ENCODE results near the gene PRUNE2.

Gene PRUNE2

DNA sequence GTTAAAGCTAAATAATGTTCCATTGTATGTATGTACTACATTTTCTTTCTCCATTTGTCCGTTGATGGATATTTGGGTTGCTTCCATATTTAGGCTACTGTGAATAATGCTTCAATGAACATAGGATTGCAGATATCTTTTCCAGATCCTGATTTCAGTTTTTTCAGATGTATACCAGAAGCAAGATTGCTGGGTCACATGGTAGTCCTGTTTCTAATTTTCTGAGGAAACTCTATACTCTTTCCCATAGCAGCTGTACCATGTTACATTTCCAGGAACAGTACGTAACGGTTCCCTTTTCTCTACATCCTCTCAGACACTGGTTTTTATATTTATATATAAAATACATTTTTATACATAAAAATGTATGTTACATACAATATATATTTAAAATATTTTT lies 325.1 kb downstream of the PRUNE2 start:
- DNase-seq (ENCODE audit: extremely low spot score), result no peak
- TF ChIP-seq TARDBP (IDR thresholded peaks at IDR 0.05) (no peak), BHLHE40 (IDR thresholded peaks at IDR 0.05; ENCODE audit: borderline replicate concordance) (no peak), LEF1 (IDR thresholded peaks at IDR 0.05; ENCODE audit: borderline replicate concordance) (no peak), L3MBTL2 (conservative IDR thresholded peaks at IDR 0.05) (no peak), FOXK2 (IDR thresholded peaks at IDR 0.05) (no peak), ZNF384 (IDR thresholded peaks at IDR 0.05) (no peak), HDGF (IDR thresholded peaks at IDR 0.05; ENCODE audit: borderline replicate concordance) (no peak)
- TF ChIP-seq, protein P1, sequence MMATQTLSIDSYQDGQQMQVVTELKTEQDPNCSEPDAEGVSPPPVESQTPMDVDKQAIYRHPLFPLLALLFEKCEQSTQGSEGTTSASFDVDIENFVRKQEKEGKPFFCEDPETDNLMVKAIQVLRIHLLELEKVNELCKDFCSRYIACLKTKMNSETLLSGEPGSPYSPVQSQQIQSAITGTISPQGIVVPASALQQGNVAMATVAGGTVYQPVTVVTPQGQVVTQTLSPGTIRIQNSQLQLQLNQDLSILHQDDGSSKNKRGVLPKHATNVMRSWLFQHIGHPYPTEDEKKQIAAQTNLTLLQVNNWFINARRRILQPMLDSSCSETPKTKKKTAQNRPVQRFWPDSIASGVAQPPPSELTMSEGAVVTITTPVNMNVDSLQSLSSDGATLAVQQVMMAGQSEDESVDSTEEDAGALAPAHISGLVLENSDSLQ (IDR thresholded peaks at IDR 0.05), result no peak
- POLR2A ChIA-PET, result no interaction called here
- CTCF ChIA-PET, result no interaction called here

DNA sequence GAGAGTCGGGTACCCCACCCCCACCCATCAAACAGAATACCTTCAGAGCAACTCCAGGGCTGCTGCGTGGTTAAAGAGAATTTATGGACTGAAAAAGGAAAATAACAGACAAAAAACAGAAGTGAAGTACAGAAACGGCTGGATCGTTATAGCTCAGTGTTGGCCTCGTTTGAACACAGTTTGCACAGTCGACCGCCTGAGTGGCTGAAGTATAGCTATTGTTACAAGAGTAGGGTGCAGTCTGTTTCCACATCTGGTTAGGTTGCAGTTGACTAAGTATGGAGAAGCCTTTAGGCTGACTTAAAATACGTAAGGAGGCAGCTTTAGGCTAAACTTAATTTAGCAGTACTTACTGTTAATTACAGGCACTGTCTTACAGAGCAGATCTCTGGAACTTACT lies 325.7 kb downstream of the PRUNE2 start:
- POLR2A ChIA-PET, result no interaction called here
- CTCF ChIA-PET, result no interaction called here
- TF ChIP-seq CTBP1 (IDR thresholded peaks at IDR 0.05; ENCODE audit: borderline replicate concordance) (no peak), L3MBTL2 (conservative IDR thresholded peaks at IDR 0.05) (no peak), FOXK2 (IDR thresholded peaks at IDR 0.05) (no peak), SUZ12 (IDR thresholded peaks at IDR 0.05) (no peak), SP1 (IDR thresholded peaks at IDR 0.05) (no peak), ARNT (IDR thresholded peaks at IDR 0.05) (no peak), ELF4 (IDR thresholded peaks at IDR 0.05) (no peak), FOXA1 (IDR thresholded peaks at IDR 0.05) (no peak), NFRKB (IDR thresholded peaks at IDR 0.05) (no peak)
- TF ChIP-seq, protein P1 (IDR thresholded peaks at IDR 0.05), result no peak
- no peak for DNase-seq (ENCODE audit: extremely low spot score)

DNA sequence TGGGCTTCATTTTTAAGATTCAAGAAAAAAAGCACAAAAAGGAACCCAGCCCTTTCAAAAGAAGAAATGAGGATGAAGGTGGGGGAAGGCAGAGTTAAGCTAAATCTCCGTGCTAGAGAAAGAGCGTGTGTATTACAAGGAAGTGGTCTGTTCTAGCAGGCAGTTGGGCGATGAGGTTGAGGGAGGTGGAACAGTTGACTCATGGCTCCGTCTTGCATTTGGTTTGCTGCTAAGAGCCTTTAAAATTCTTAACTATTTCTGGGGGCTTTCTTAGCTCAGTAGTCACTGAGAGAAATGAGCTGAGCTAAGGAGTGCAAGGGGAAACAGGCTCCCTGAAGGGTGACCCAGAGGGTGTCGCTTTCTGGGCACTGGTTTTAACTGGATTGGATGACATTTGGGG lies 329.6 kb downstream of the PRUNE2 start:
- POLR2A ChIA-PET, result no interaction called here
- TF ChIP-seq SUZ12 (IDR thresholded peaks at IDR 0.05) (no peak), FOXM1 (IDR thresholded peaks at IDR 0.05; ENCODE audit: borderline replicate concordance) (no peak), ZNF384 (IDR thresholded peaks at IDR 0.05) (no peak), FOXA1 (IDR thresholded peaks at IDR 0.05) (no peak), SP1 (IDR thresholded peaks at IDR 0.05) (no peak), L3MBTL2 (conservative IDR thresholded peaks at IDR 0.05) (no peak), TARDBP (IDR thresholded peaks at IDR 0.05) (no peak), NFRKB (IDR thresholded peaks at IDR 0.05) (no peak), ARNT (IDR thresholded peaks at IDR 0.05) (no peak), ELF4 (IDR thresholded peaks at IDR 0.05) (no peak), LEF1 (IDR thresholded peaks at IDR 0.05; ENCODE audit: borderline replicate concordance) (no peak)
- TF ChIP-seq, protein P1 (IDR thresholded peaks at IDR 0.05), result no peak
- CTCF ChIA-PET, result no interaction called here
- no peak for DNase-seq (ENCODE audit: extremely low spot score)

DNA sequence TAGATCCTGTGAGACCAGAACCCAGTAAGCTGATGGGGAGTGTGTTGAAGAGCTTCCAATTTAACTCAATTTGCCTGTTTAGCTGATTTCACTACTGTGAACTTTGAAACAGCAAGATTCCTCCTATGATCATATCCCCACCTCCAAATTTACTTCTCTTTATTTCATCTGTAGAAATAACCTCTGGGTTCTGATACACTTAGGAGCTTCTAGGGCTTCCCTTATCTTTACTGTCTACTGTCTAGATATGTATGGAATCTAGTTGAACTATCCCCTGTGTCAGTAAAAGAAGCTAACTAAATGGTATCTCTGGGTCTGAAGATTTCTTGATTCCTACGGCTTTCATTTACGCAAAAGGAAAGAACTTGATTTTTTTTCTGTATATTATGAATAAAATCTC lies 330.2 kb downstream of the PRUNE2 start:
- ChIA-PET CTCF (no interaction called here), POLR2A (no interaction called here)
- TF ChIP-seq SP1 (IDR thresholded peaks at IDR 0.05) (no peak), ELF4 (IDR thresholded peaks at IDR 0.05) (no peak), FOXM1 (IDR thresholded peaks at IDR 0.05; ENCODE audit: borderline replicate concordance) (no peak), FOXA1 (IDR thresholded peaks at IDR 0.05) (no peak), FOXK2 (IDR thresholded peaks at IDR 0.05) (no peak), ARNT (IDR thresholded peaks at IDR 0.05) (no peak), TARDBP (IDR thresholded peaks at IDR 0.05) (no peak), HDGF (IDR thresholded peaks at IDR 0.05; ENCODE audit: borderline replicate concordance) (no peak), CTBP1 (IDR thresholded peaks at IDR 0.05; ENCODE audit: borderline replicate concordance) (no peak), BHLHE40 (IDR thresholded peaks at IDR 0.05; ENCODE audit: borderline replicate concordance) (no peak), SUZ12 (IDR thresholded peaks at IDR 0.05) (no peak), LEF1 (IDR thresholded peaks at IDR 0.05; ENCODE audit: borderline replicate concordance) (no peak), L3MBTL2 (conservative IDR thresholded peaks at IDR 0.05) (no peak), ZNF384 (IDR thresholded peaks at IDR 0.05) (no peak), NFRKB (IDR thresholded peaks at IDR 0.05) (no peak)
- TF ChIP-seq, protein P1 (IDR thresholded peaks at IDR 0.05), result no peak
- DNase-seq (ENCODE audit: extremely low spot score), result no peak

DNA sequence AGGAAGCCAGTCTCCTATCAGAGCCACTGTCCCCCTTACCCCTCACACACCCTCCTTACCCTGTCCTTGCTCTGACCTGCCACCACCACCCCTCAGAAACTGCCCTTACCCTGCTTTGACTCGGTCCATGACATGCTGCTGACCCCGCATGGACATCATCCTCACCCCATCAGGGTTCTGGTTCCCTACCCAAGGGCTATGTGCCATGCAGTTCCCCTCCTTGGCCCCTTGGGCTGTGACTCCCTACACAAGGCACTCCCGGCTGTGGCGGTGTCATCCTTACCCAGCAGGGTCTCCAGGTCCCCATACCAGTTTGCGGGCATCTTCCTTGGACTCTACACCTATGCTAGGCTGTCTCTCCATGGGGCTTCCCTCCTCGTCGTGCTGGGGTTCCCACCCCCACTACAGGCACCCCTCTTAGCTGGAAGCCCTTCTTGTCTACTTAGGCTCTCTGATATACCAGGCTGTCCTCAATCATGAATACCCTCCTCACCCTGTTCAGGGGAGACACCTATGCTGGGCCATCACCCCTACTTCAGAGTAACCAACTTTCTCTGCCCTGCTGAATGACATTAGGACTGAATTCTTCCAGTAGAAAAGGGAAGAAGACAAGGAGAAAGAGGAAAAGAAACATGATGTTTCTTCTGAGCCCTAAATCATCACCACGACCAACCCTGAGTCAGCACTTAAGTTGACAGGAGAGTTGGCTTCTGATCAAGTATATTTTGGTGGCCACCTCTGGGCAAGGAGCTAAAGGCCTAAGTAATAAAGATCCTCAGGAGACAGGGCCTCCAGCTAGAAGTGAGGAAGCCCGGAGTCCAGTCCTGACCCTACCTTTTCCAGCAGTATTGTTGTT lies 331.8 kb downstream of the PRUNE2 start:
- ChIA-PET CTCF (interaction anchor here (0.7 kb wide), 1 partner anchor 18 kb away, joined by 3 read pairs; no protein-coding TSS in a partner anchor), POLR2A (no interaction called here)
- no peak for DNase-seq (ENCODE audit: extremely low spot score)

DNA sequence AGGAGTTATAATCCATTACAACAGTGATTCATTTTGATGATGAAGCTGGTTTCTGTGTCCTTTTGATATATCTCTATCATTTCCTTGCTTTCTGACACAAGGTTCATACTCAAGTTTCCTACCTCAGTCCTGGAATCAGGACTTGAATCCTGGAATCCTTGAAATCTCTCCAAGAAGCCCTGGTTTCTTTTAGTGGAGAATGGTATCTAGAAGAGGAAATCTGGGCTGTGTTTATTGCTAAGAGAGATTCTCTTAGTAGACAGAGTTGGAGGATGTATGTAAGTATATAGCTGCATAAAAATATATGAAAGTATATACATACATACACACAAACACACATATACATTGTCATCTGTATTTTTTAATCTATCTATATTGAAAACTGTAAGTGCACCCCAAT lies 332.5 kb downstream of the PRUNE2 start:
- POLR2A ChIA-PET, result no interaction called here
- no peak for TF ChIP-seq FOXM1 (IDR thresholded peaks at IDR 0.05; ENCODE audit: borderline replicate concordance)
- no peak for TF ChIP-seq ZNF384 (IDR thresholded peaks at IDR 0.05)
- TF ChIP-seq FOXK2 (IDR thresholded peaks at IDR 0.05), result no peak
- TF ChIP-seq BHLHE40 (IDR thresholded peaks at IDR 0.05; ENCODE audit: borderline replicate concordance), result no peak
- TF ChIP-seq ELF4 (IDR thresholded peaks at IDR 0.05), result no peak
- no peak for TF ChIP-seq FOXA1 (IDR thresholded peaks at IDR 0.05)
- no peak for TF ChIP-seq NFRKB (IDR thresholded peaks at IDR 0.05)
- no peak for TF ChIP-seq L3MBTL2 (conservative IDR thresholded peaks at IDR 0.05)
- TF ChIP-seq, protein P1 (IDR thresholded peaks at IDR 0.05), result no peak
- TF ChIP-seq ARNT (IDR thresholded peaks at IDR 0.05), result no peak
- TF ChIP-seq HDGF (IDR thresholded peaks at IDR 0.05; ENCODE audit: borderline replicate concordance), result no peak
- DNase-seq (ENCODE audit: extremely low spot score), result no peak
- CTCF ChIA-PET, result interaction anchor here (0.7 kb wide), 1 partner anchor 19 kb away, joined by 3 read pairs; no protein-coding TSS in a partner anchor

More for the DNA sequence above, 331.8 kb downstream of the PRUNE2 start:
- TF ChIP-seq FOXK2 (IDR thresholded peaks at IDR 0.05) (no peak), NFRKB (IDR thresholded peaks at IDR 0.05) (no peak)

All from HEK293T (cell line).